IMR-90 (cell line): ENCODE results near the gene TSPAN3. TPM values are rescaled to one million over a fixed set of nuclear protein-coding genes. Genes with fewer than 3 reads are reported as not detected.

Source experiments
- ATAC-seq: fragments of 200-7000 bp; cut with Tn5 transposase; 2 replicates; pipeline ENCODE4 v1.9.1; 2020; ENCODE audit warnings: low read depth, mild to moderate bottlenecking, moderate library complexity
- BruUV-seq: library from RNA; stranded (reverse); fragments of 400-500 nt; replicated peaks from 2 replicates; lab custom pipeline; 2021; lab: Mats Ljungman, UMichigan
- CTCF ChIA-PET: fragments of 300-600 bp; formaldehyde crosslinking; extraction: SDS; loops from one replicate; lab custom pipeline; 2021; ENCODE audit warnings: antibody characterized with exemption; lab: Yijun Ruan, JAX
- POLR2A ChIA-PET: fragments of 300-600 bp; sonication (Branson Sonifier 250); formaldehyde crosslinking; loops from one replicate; lab custom pipeline; 2022; ENCODE audit warnings: antibody characterized with exemption; ENCODE audit not compliant: unreplicated experiment; lab: Charles Lee
- DNase-seq: peaks from one replicate; pipeline ENCODE4 v3.0.0; 2013
- H2AFZ ChIP-seq: replicated peaks from 2 replicates; pipeline ENCODE3; 2013; ENCODE audit warnings: low read length, mild to moderate bottlenecking; ENCODE audit not compliant: poor library complexity
- H2AK5ac ChIP-seq: 2 replicates; pipeline ENCODE4 v1.6.1; 2013; ENCODE audit warnings: low read depth, low read length, inconsistent platforms
- H2AK9ac ChIP-seq: replicated peaks from 2 replicates; pipeline ENCODE3; 2013; ENCODE audit warnings: mild to moderate bottlenecking, low read depth, low read length, moderate library complexity; ENCODE audit not compliant: poor library complexity
- H2BK120ac ChIP-seq: 2 replicates; pipeline ENCODE4 v1.6.1; 2013; ENCODE audit warnings: low read depth, low read length, inconsistent platforms
- H2BK15ac ChIP-seq: 3 replicates; pipeline ENCODE4 v1.6.1; 2013; ENCODE audit warnings: low read depth, low read length, inconsistent platforms
- H2BK20ac ChIP-seq: 2 replicates; pipeline ENCODE4 v1.6.1; 2013; ENCODE audit warnings: low read depth, mild to moderate bottlenecking, inconsistent platforms, low read length, moderate library complexity
- H2BK5ac ChIP-seq: 2 replicates; pipeline ENCODE4 v1.6.1; 2013; ENCODE audit warnings: mild to moderate bottlenecking, low read depth, low read length, inconsistent platforms; ENCODE audit not compliant: poor library complexity, severe bottlenecking
- H3K14ac ChIP-seq: replicated peaks from 2 replicates; pipeline ENCODE4 v1.6.1; 2013; ENCODE audit warnings: low read depth, low read length, inconsistent platforms
- H3K18ac ChIP-seq: 2 replicates; pipeline ENCODE4 v1.6.1; 2013; ENCODE audit warnings: low read depth, low read length, control low read depth
- H3K23ac ChIP-seq: 2 replicates; pipeline ENCODE4 v1.6.1; 2013; ENCODE audit warnings: low read depth, low read length, inconsistent platforms
- H3K27ac ChIP-seq: 2 replicates; pipeline ENCODE4 v1.5.1; 2013; ENCODE audit warnings: mild to moderate bottlenecking, control low read depth, low read length; ENCODE audit not compliant: insufficient read depth
- H3K27me3 ChIP-seq: 2 replicates; pipeline ENCODE4 v1.6.1; 2013; ENCODE audit warnings: low read length; ENCODE audit not compliant: control insufficient read depth, insufficient read depth
- H3K36me3 ChIP-seq: 2 replicates; pipeline ENCODE4 v1.6.1; 2013; ENCODE audit warnings: low read length, mixed read lengths; ENCODE audit not compliant: control insufficient read depth, insufficient read depth
- H3K4ac ChIP-seq: 2 replicates; pipeline ENCODE4 v1.6.1; 2013; ENCODE audit warnings: low read depth, low read length, inconsistent platforms
- H3K4me1 ChIP-seq: 2 replicates; pipeline ENCODE4 v1.6.1; 2013; ENCODE audit warnings: low read length, mixed read lengths; ENCODE audit not compliant: control insufficient read depth, insufficient read depth
- H3K4me2 ChIP-seq: 2 replicates; pipeline ENCODE4 v1.6.1; 2013; ENCODE audit warnings: low read depth, mild to moderate bottlenecking, control low read depth, low read length, moderate library complexity
- H3K4me3 ChIP-seq: 2 replicates; pipeline ENCODE4 v1.5.1; 2013; ENCODE audit warnings: low read depth, mild to moderate bottlenecking, control low read depth, low read length, moderate library complexity; ENCODE audit not compliant: insufficient read depth
- H3K56ac ChIP-seq: 2 replicates; pipeline ENCODE4 v1.6.1; 2013; ENCODE audit warnings: low read length, inconsistent platforms; ENCODE audit not compliant: insufficient read depth; ENCODE audit errors: extremely low read depth
- H3K79me1 ChIP-seq, 2 experiments: 2 replicates each; pipeline ENCODE4 v1.6.1; 2013; ENCODE audit warnings: low read length in 2 of 2, inconsistent platforms in 1 of 2, low read depth in 1 of 2
- H3K9ac ChIP-seq: 2 replicates; pipeline ENCODE4 v1.6.1; 2013; ENCODE audit warnings: low read depth, low read length, control low read depth
- H3K9me1 ChIP-seq: 2 replicates; pipeline ENCODE4 v1.6.1; 2013; ENCODE audit warnings: low read length, inconsistent platforms; ENCODE audit not compliant: insufficient read depth
- H3K9me3 ChIP-seq: 2 replicates; pipeline ENCODE4 v1.6.1; 2013; ENCODE audit warnings: low read length; ENCODE audit not compliant: control insufficient read depth, insufficient read depth
- H4K20me1 ChIP-seq: 2 replicates; pipeline ENCODE4 v1.6.1; 2013; ENCODE audit warnings: low read length, inconsistent platforms; ENCODE audit not compliant: insufficient read depth
- H4K5ac ChIP-seq: 2 replicates; pipeline ENCODE4 v1.6.1; 2013; ENCODE audit warnings: mild to moderate bottlenecking, low read depth, low read length, control low read depth
- H4K8ac ChIP-seq, 2 experiments: 2 replicates each; pipeline ENCODE4 v1.6.1; 2013; ENCODE audit warnings: low read depth in 2 of 2, low read length in 2 of 2, control low read depth in 1 of 2, inconsistent platforms in 1 of 2
- H4K91ac ChIP-seq: 2 replicates; pipeline ENCODE4 v1.6.1; 2013; ENCODE audit warnings: low read depth, low read length, inconsistent platforms; ENCODE audit not compliant: insufficient read depth
- BHLHE40 ChIP-seq: fragments of 150-350 bp; IDR thresholded peaks from 2 replicates; pipeline ENCODE4 v1.6.1; 2016; ENCODE audit warnings: mild to moderate bottlenecking, low read depth, low read length
- MAFK ChIP-seq: IDR thresholded peaks from 2 replicates; pipeline ENCODE4 v1.6.1; 2012; ENCODE audit warnings: low read depth, low read length, improper control_type of control experiment
- MAZ ChIP-seq: IDR thresholded peaks from 2 replicates; pipeline ENCODE4 v1.6.1; 2012; ENCODE audit warnings: low read depth, mild to moderate bottlenecking, low read length, improper control_type of control experiment, moderate library complexity, borderline replicate concordance
- RAD21 ChIP-seq: IDR thresholded peaks from 2 replicates; pipeline ENCODE4 v1.6.1; 2012; ENCODE audit warnings: low read length, improper control_type of control experiment
- WGBS, 2 experiments: methylation state at CpG; one replicate each; pipeline versions ENCODE4 v1.1.5 to v1.1.7; 2013; ENCODE audit warnings: missing lambda C conversion rate in 2 of 2; ENCODE audit not compliant: insufficient read length in 1 of 2; ENCODE audit errors: extremely low coverage in 2 of 2; 5-methylcytosine and 5-hydroxymethylcytosine counted together
- dilution Hi-C: fragments of 300-500 bp; cut with HindIII; formaldehyde crosslinking; loops from one replicate; pipeline ENCODE4 v1.14.3; 2018; ENCODE audit warnings: low sequenced_read_pairs; ENCODE audit not compliant: unreplicated experiment
- in situ Hi-C: fragments of 300-500 bp; cut with MboI; formaldehyde crosslinking; loops from 3 replicates; pipeline ENCODE4 v1.14.3; 2019; ENCODE audit warnings: low sequenced_read_pairs, inconsistent platforms, mixed read lengths
- intact Hi-C: fragments of 100-400 bp; cut with micrococcal nuclease; formaldehyde crosslinking; loops from 2 replicates; pipeline ENCODE4 v1.10.0; 2022
- polyA plus RNA-seq, 3 experiments: library from polyadenylated mRNA; depleted of rRNA; stranded (reverse); fragments of >200 nt; gene quantifications; 2 replicates each; pipeline ENCODE4 v1.2.3, GENCODE V29; 2012; ENCODE audit warnings: low replicate concordance in 1 of 3
- total RNA-seq: library from RNA; depleted of rRNA; stranded (reverse); fragments of >200 nt; gene quantifications from 2 replicates; pipeline ENCODE4 v1.2.3, GENCODE V29; 2012

The TSPAN3 gene
- total and polyA plus RNA-seq, 2 of the 4 experiments (the other 2 are of a cell fraction), result 270 to 295 TPM

- no peak overlapping the region for H3K4me3 ChIP-seq
- no peak overlapping the region for H3K4me2 ChIP-seq
- WGBS, 2 experiments, result 100% methylated on average over 2 of the region's 5 CpGs; no CpG with 5 or more reads in 1 of the 2 experiments
- no peak overlapping the region for H3K27ac ChIP-seq
- no peak overlapping the region for H3K23ac ChIP-seq
- no peak overlapping the region for H2AK5ac ChIP-seq
- H4K8ac ChIP-seq, result no peak overlapping the region
- TF ChIP-seq MAFK (no peak), BHLHE40 (no peak), MAZ (no peak), RAD21 (no peak)
- H3K27me3 ChIP-seq, result no peaks in the 10 kb centered on the region
- CTCF ChIA-PET, result no interaction called here
- intact Hi-C loops, result no loop called here
- H3K9me3 ChIP-seq, result no peaks in the 10 kb centered on the region
- no peaks in the 10 kb centered on the region for H3K4me1 ChIP-seq
- H4K20me1 ChIP-seq, result peaks cover 4% of the 10 kb centered on the region; the same call in 1 of the 2 replicates
- no peak overlapping the region for H2BK5ac ChIP-seq
- peaks cover 34% of the 10 kb centered on the region for H3K36me3 ChIP-seq
- no peak overlapping the region for H3K4ac ChIP-seq
- no peak overlapping the region for H3K56ac ChIP-seq
- H2BK120ac ChIP-seq, result no peak overlapping the region
- H3K9me1 ChIP-seq, result peaks cover 21% of the 10 kb centered on the region
- H3K18ac ChIP-seq, result no peak overlapping the region
- in situ Hi-C loops, result no loop called here
- H3K9ac ChIP-seq, result no peak overlapping the region
- H2BK15ac ChIP-seq, result no peak overlapping the region
- POLR2A ChIA-PET, result no interaction called here
- H3K14ac ChIP-seq, result no peak overlapping the region
- no peak overlapping the region for H4K91ac ChIP-seq
- no peak overlapping the region for H2AK9ac ChIP-seq
- dilution Hi-C loops, result no loop called here
- H2AFZ ChIP-seq, result no peak overlapping the region
- no TSS peak for BruUV-seq
- peaks cover 13 to 31% of the 10 kb centered on the region in 2 experiments; a peak in 2 of 4 replicates for H3K79me1 ChIP-seq
- no peak overlapping the region for H2BK20ac ChIP-seq
- peak; percentile 47 for DNase-seq
- no peak overlapping the region for H4K5ac ChIP-seq
- ATAC-seq, result no peak
Observed at GRCh38 chr15:77040673-77041072, 30.2 kb downstream of the TSPAN3 start.
